Lower leg skin (tissue), 3 donors: Measurements from ENCODE around the gene IPO5.

Source experiments
- POLR2A ChIP-seq, 2 donors: fragments of 450-650 bp; IDR thresholded peaks; one replicate each; pipeline ENCODE4 v1.6.1; 2016 to 2017; ENCODE audit warnings: antibody characterized with exemption in 2 of 2, mild to moderate bottlenecking in 1 of 2, moderate library complexity in 1 of 2
- TF ChIP-seq, protein P1 (sequence below), 3 donors: fragments of 450-650 bp; IDR thresholded peaks; one replicate each; pipeline ENCODE4 v1.5.1; 2016; ENCODE audit warnings: antibody characterized with exemption in 3 of 3, mild to moderate bottlenecking in 3 of 3, moderate library complexity in 2 of 3

GRCh38 chr13:98025480-98026025, 72.1 kb downstream of the IPO5 start:
- TF ChIP-seq, protein P1, sequence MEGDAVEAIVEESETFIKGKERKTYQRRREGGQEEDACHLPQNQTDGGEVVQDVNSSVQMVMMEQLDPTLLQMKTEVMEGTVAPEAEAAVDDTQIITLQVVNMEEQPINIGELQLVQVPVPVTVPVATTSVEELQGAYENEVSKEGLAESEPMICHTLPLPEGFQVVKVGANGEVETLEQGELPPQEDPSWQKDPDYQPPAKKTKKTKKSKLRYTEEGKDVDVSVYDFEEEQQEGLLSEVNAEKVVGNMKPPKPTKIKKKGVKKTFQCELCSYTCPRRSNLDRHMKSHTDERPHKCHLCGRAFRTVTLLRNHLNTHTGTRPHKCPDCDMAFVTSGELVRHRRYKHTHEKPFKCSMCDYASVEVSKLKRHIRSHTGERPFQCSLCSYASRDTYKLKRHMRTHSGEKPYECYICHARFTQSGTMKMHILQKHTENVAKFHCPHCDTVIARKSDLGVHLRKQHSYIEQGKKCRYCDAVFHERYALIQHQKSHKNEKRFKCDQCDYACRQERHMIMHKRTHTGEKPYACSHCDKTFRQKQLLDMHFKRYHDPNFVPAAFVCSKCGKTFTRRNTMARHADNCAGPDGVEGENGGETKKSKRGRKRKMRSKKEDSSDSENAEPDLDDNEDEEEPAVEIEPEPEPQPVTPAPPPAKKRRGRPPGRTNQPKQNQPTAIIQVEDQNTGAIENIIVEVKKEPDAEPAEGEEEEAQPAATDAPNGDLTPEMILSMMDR (IDR thresholded peaks at IDR 0.05) = no peak
- no peak for TF ChIP-seq POLR2A (IDR thresholded peaks at IDR 0.05)
